Endothelial cell of umbilical vein (primary cell): Measurements from ENCODE around the gene FZD2. TPM values are rescaled to one million over a fixed set of nuclear protein-coding genes. Genes with fewer than 3 reads are reported as not detected.

Source experiments
- BruUV-seq: library from RNA; stranded (reverse); fragments of 400-500 nt; replicated peaks from 2 replicates; lab custom pipeline; 2021; lab: Mats Ljungman, UMichigan
- CTCF ChIA-PET: fragments of 300-600, 350-600 bp; sonication (Branson Sonifier 250); formaldehyde crosslinking; loops from one replicate; lab custom pipeline; 2021; ENCODE audit warnings: antibody characterized with exemption, inconsistent platforms; lab: Charles Lee
- POLR2A ChIA-PET: fragments of 300-600, 350-600 bp; sonication (Branson Sonifier 250); formaldehyde crosslinking; loops from one replicate; lab custom pipeline; 2021; ENCODE audit warnings: antibody characterized with exemption, inconsistent platforms; lab: Charles Lee
- DNase-seq: peaks from one replicate; pipeline ENCODE4 v3.0.0-alpha.2; 2011; ENCODE audit warnings: low read depth, low spot score
- FAIRE-seq: peaks from 2 replicates; lab custom pipeline; 2011; peaks lifted over from hg19 to GRCh38; lab: Jason Lieb, UNC
- H2AFZ ChIP-seq: 2 replicates; pipeline ENCODE4 v1.6.0; 2012; ENCODE audit warnings: low read depth, low read length, control low read depth, inconsistent platforms
- H3K27ac ChIP-seq: 2 replicates; pipeline ENCODE4 v1.5.1; 2011; ENCODE audit warnings: low read depth, mild to moderate bottlenecking, control low read depth, low read length, moderate library complexity; ENCODE audit not compliant: insufficient read depth
- H3K27me3 ChIP-seq, 2 experiments: 2 replicates each; pipeline versions ENCODE4 v1.6.0 to v1.6.1; 2011; ENCODE audit warnings: low read length in 2 of 2, mixed read lengths in 1 of 2; ENCODE audit not compliant: control insufficient read depth in 2 of 2, insufficient read depth in 2 of 2
- H3K36me3 ChIP-seq, 2 experiments: 2 replicates in 1 of 2; 3 replicates in 1 of 2; pipeline ENCODE4 v1.5.1; 2011; ENCODE audit warnings: low read length in 2 of 2, mild to moderate bottlenecking in 1 of 2, moderate library complexity in 1 of 2; ENCODE audit not compliant: control insufficient read depth in 2 of 2, insufficient read depth in 2 of 2; ENCODE audit errors: extremely low read depth in 1 of 2
- H3K4me1 ChIP-seq: 3 replicates; pipeline ENCODE4 v1.5.1; 2011; ENCODE audit warnings: mild to moderate bottlenecking, low read length; ENCODE audit not compliant: control insufficient read depth, insufficient read depth; ENCODE audit errors: extremely low read depth
- H3K4me2 ChIP-seq: 2 replicates; pipeline ENCODE4 v1.6.1; 2011; ENCODE audit warnings: low read length, control low read depth, mixed read lengths; ENCODE audit not compliant: insufficient read depth
- H3K4me3 ChIP-seq, 3 experiments: fragments of 200-600 bp in 1 of 3; sonication (generic), shearing (Covaris generic) in 1 of 3; replicated peaks in 1 of 3; 2 replicates each; pipeline ENCODE4 v1.5.1; 2011 to 2016; ENCODE audit warnings: control low read depth in 3 of 3, low read length in 3 of 3, mild to moderate bottlenecking in 2 of 3, inconsistent platforms in 1 of 3, low read depth in 1 of 3, moderate library complexity in 1 of 3; ENCODE audit not compliant: insufficient read depth in 1 of 3
- H3K79me2 ChIP-seq: 2 replicates; pipeline ENCODE4 v1.6.0; 2012; ENCODE audit warnings: low read length, inconsistent platforms; ENCODE audit not compliant: control insufficient read depth, insufficient read depth
- H3K9ac ChIP-seq: replicated peaks from 2 replicates; pipeline ENCODE3; 2011; ENCODE audit warnings: low read length, control low read depth; ENCODE audit not compliant: insufficient read depth; ENCODE audit errors: extremely low read depth
- H3K9me1 ChIP-seq: replicated peaks from 3 replicates; pipeline ENCODE4 v1.6.0; 2011; ENCODE audit warnings: mild to moderate bottlenecking, low read length; ENCODE audit not compliant: control insufficient read depth, insufficient read depth; ENCODE audit errors: extremely low read depth
- H3K9me3 ChIP-seq: replicated peaks from 2 replicates; pipeline ENCODE4 v1.5.1; 2012; ENCODE audit warnings: low read length, inconsistent platforms; ENCODE audit not compliant: control insufficient read depth, insufficient read depth
- H4K20me1 ChIP-seq: replicated peaks from 2 replicates; pipeline ENCODE3; 2011; ENCODE audit warnings: mild to moderate bottlenecking, low read length; ENCODE audit not compliant: control insufficient read depth, insufficient read depth; ENCODE audit errors: extremely low read depth
- CTCF ChIP-seq, 2 donors: IDR thresholded peaks; 1 replicate in 1 of 2; 2 replicates in 1 of 2; pipeline ENCODE4 v1.5.1; 2011; ENCODE audit warnings: low read length in 2 of 2, mild to moderate bottlenecking in 2 of 2, moderate library complexity in 2 of 2, control low read depth in 1 of 2, inconsistent platforms in 1 of 2, low read depth in 1 of 2; ENCODE audit not compliant: insufficient read depth in 1 of 2; ENCODE audit errors: extremely low read depth in 1 of 2
- EZH2 ChIP-seq: IDR thresholded peaks from 2 replicates; pipeline ENCODE4 v1.6.1; 2012; ENCODE audit warnings: borderline replicate concordance, low read depth, mild to moderate bottlenecking, moderate library complexity, low read length, inconsistent platforms; ENCODE audit not compliant: severe bottlenecking
- FOS ChIP-seq: IDR thresholded peaks from 2 replicates; pipeline ENCODE4 v1.6.1; 2011; ENCODE audit warnings: mild to moderate bottlenecking, low read length, moderate library complexity, borderline replicate concordance; ENCODE audit not compliant: insufficient read depth
- GATA2 ChIP-seq: IDR thresholded peaks from 2 replicates; pipeline ENCODE4 v1.7.0; 2011; ENCODE audit warnings: low read depth, mild to moderate bottlenecking, moderate library complexity, mixed read lengths, low read length; ENCODE audit not compliant: insufficient read length, insufficient read depth
- JUN ChIP-seq: IDR thresholded peaks from 2 replicates; pipeline ENCODE4 v1.6.1; 2011; ENCODE audit warnings: borderline replicate concordance, low read depth; ENCODE audit not compliant: insufficient read length, insufficient read depth
- MYC ChIP-seq: IDR thresholded peaks from one replicate; pipeline ENCODE4 v1.6.1; 2011; ENCODE audit warnings: mild to moderate bottlenecking, low read depth, low read length
- POLR2A ChIP-seq: IDR thresholded peaks from 2 replicates; pipeline ENCODE4 v1.6.1; 2012; ENCODE audit warnings: low read depth, mild to moderate bottlenecking, control low read depth, low read length
- POLR2AphosphoS5 ChIP-seq: IDR thresholded peaks from 2 replicates; pipeline ENCODE4 v1.6.1; 2012; ENCODE audit warnings: low read depth, mild to moderate bottlenecking, control low read depth, low read length, moderate library complexity; ENCODE audit not compliant: insufficient read depth
- dilution Hi-C: fragments of 300-500 bp; cut with MboI; formaldehyde crosslinking; loops from one replicate; pipeline ENCODE4 v1.15.0; 2019; ENCODE audit warnings: low sequenced_read_pairs; ENCODE audit not compliant: extremely low pct_ligation_motif_present
- intact Hi-C: fragments of 100-400 bp; cut with micrococcal nuclease; formaldehyde crosslinking; loops from one replicate; pipeline ENCODE4 v1.10.0; 2022
- polyA plus RNA-seq, 4 experiments: library from polyadenylated mRNA; depleted of rRNA in 3 of 4; stranded (reverse) in 3 of 4; unstranded in 1 of 4; fragments of >200 nt; gene quantifications; 2 replicates each; pipeline versions ENCODE4 v1.2.1 to v1.2.3, GENCODE V29; 2011 to 2012; ENCODE audit warnings: missing spikeins in 1 of 4
- total RNA-seq: library from RNA; stranded (reverse); gene quantifications from 2 replicates; pipeline ENCODE4 v1.2.3, GENCODE V29; 2021
- TF ChIP-seq, protein P1 (sequence below): IDR thresholded peaks from 2 replicates; pipeline ENCODE4 v1.6.1; 2011; ENCODE audit not compliant: insufficient read depth, insufficient read length

FZD2 gene
- total and polyA plus RNA-seq, 2 donors (not counting 3 experiments of a cell fraction or from before 2014, with no cell fraction given): 5.8 to 14.0 TPM

GRCh38 chr17:44604768-44605485 lies 47.6 kb downstream of the FZD2 start:
- FAIRE-seq: no peak
- Histone ChIP-seq H4K20me1 (no peaks in the 10 kb centered on the region), H3K4me3 (no peak overlapping the region), H3K27ac (no peak overlapping the region), H3K27me3 (no peaks in the 10 kb centered on the region), H2AFZ (no peak overlapping the region), H3K4me1 (peaks cover 10% of the 10 kb centered on the region), H3K9me1 (no peaks in the 10 kb centered on the region), H3K79me2 (no peaks in the 10 kb centered on the region), H3K4me2 (no peak overlapping the region), H3K36me3 (no peaks in the 10 kb centered on the region), H3K9me3 (no peaks in the 10 kb centered on the region), H3K9ac (no peak overlapping the region)
- intact Hi-C loops (no loop called here), dilution Hi-C loops (no loop called here)
- BruUV-seq: no TSS peak
- TF ChIP-seq CTCF (IDR thresholded peaks at IDR 0.05; ENCODE audit: extremely low read depth in 1 of 2, insufficient read depth in 1 of 2, low read depth in 1 of 2, low read length in 2 of 2): no peak
- TF ChIP-seq MYC: no peak
- TF ChIP-seq EZH2: no peak
- ChIA-PET CTCF (interaction anchor here (1.3 kb wide), 1 partner anchor 12 kb away, joined by 3 read pairs; no protein-coding TSS in a partner anchor), POLR2A (no interaction called here)
- DNase-seq: no peak

DNA sequence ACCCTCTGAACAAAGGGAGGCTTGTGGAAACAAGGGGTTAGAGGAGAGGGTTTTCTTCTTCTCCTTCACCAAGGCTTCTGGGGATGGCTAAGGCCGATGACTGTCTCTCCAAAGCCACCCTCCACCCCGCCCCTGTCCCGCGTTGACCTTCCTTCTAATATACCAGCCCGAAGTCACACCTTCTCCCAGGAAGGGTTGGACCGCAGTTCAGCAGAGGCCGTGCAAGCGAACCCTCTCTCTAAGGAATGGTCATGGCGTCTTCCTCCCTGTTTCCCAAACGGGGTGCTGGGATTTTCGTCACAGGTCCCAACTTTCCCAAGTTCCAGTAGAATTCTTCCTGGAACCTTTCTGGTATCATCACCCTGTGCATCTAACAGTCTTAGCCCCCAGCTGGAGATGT lies 49.4 kb downstream of the FZD2 start:
- POLR2A ChIA-PET: no interaction called here
- H3K36me3 ChIP-seq: no peaks in the 10 kb centered on the region
- no peaks in the 10 kb centered on the region for H3K9me1 ChIP-seq
- H3K27me3 ChIP-seq: no peaks in the 10 kb centered on the region
- no peak for DNase-seq
- CTCF ChIA-PET: interaction anchor here (0.7 kb wide), 1 partner anchor 13 kb away, joined by 3 read pairs; no protein-coding TSS in a partner anchor
- H3K9ac ChIP-seq: no peak overlapping the region
- no peaks in the 10 kb centered on the region for H3K79me2 ChIP-seq
- dilution Hi-C loops: no loop called here
- H3K4me3 ChIP-seq: no peak overlapping the region
- H3K9me3 ChIP-seq: no peaks in the 10 kb centered on the region
- H3K4me2 ChIP-seq: no peak overlapping the region
- no peaks in the 10 kb centered on the region for H4K20me1 ChIP-seq
- TF ChIP-seq JUN: no peak
- TF ChIP-seq POLR2AphosphoS5: no peak
- TF ChIP-seq MYC: no peak
- TF ChIP-seq FOS: no peak
- no peak for TF ChIP-seq POLR2A
- TF ChIP-seq GATA2: no peak
- TF ChIP-seq, protein P1, sequence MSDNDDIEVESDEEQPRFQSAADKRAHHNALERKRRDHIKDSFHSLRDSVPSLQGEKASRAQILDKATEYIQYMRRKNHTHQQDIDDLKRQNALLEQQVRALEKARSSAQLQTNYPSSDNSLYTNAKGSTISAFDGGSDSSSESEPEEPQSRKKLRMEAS: no peak
- no peak for TF ChIP-seq CTCF (IDR thresholded peaks at IDR 0.05; ENCODE audit: extremely low read depth in 1 of 2, insufficient read depth in 1 of 2, low read depth in 1 of 2, low read length in 2 of 2)
- no peak for TF ChIP-seq EZH2
- H3K27ac ChIP-seq: no peak overlapping the region
- peaks cover 7% of the 10 kb centered on the region for H3K4me1 ChIP-seq
- intact Hi-C loops: no loop called here
- no peak for FAIRE-seq
- BruUV-seq: no TSS peak
- H2AFZ ChIP-seq: no peak overlapping the region
